ENCODE measurements around the gene EPN3. TPM values are rescaled to one million over a fixed set of nuclear protein-coding genes. Genes with fewer than 3 reads are reported as not detected.
A peak's percentile ranks its signal among the peaks of the same experiment; 100 is the strongest.

Gene EPN3
- total RNA-seq, 1 experiment from 2014 or later, result not detected

DNA sequence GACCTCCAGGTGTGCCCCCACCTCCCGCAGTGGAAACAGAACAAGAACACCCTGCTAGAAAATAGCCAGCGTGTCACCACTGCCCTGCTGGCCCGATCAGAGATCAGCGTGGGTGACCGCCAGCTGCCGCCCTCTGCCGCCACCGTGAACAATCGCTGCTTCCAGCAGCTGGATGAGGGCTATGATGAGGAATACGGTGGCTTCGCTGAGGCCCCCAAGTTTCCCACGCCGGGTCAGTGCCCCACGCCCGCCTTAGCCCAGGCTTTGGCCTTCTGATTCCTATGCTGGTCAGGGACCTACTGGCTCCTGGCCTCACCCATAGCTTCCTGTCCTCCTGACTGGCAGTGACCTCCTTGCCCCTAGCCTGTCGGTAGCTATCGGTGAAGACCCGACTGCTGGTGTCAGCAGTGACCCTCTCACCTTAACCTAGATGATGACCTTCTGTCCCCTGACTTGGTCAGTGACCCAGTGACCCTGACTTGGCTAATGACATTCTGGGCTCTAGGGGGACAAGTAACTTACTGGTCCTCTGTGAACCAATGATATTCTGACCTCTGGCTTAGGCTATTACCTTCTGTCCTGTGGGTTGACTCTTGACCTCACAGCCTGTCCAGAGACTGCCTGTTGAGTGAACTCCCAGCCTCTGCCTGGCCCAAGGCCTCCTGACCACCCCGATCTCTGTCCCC lies 16.9 kb downstream of the EPN3 start:
- DNase-seq (ENCODE audit: low read depth), result no peak

GRCh38 chr17:50549969-50550368 lies 17.4 kb downstream of the EPN3 start:
- no peak for DNase-seq (ENCODE audit: low read depth)

GRCh38 chr17:50550661-50551432 lies 18.3 kb downstream of the EPN3 start:
- DNase-seq (ENCODE audit: low read depth), result peak; percentile 62

DNA sequence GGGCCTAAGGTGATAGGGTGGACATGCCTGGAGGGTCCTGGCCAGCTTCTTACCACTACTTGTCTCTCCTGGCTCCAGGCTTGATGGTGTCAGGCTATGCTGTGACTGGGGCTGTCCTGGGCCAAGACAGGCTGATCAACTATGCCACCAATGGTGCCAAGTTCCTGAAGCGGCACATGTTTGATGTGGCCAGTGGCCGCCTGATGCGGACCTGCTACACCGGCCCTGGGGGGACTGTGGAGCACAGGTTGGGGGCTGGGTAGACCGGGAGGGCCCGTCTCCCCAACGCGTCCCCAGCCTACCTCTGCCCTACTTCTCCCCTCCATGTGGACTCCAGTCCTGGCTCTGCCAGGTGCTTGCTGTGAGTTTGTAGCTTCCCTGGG lies 18.9 kb downstream of the EPN3 start:
- DNase-seq (ENCODE audit: low read depth), result no peak

DNA sequence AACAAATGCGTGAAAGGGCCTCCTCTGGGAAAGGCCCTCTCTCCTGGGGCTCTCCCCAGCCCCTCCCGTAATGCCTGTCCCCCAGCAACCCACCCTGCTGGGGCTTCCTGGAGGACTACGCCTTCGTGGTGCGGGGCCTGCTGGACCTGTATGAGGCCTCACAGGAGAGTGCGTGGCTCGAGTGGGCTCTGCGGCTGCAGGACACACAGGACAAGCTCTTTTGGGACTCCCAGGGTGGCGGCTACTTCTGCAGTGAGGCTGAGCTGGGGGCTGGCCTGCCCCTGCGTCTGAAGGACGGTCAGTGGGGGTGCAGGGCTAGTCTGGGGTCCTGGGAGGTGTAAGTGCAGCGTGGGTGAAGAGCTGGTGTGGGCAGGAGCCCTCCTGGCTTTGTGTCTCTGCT lies 19.3 kb downstream of the EPN3 start:
- DNase-seq (ENCODE audit: low read depth), result no peak

DNA sequence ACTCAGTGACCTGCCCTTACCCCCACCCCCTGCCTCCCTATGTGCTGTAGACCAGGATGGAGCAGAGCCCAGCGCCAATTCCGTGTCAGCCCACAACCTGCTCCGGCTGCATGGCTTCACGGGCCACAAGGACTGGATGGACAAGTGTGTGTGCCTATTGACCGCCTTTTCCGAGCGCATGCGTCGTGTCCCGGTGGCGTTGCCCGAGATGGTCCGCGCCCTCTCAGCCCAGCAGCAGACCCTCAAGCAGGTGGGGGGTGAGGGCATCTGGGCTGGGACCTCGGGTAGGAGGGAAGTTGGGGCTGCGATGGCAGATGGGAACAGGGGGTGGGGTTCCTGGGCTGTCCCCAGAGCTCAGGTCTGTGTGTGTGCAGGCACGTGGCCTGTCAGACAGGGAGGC lies 21.7 kb downstream of the EPN3 start:
- DNase-seq (ENCODE audit: low read depth), result no peak

GRCh38 chr17:50556803-50557202 lies 24.3 kb downstream of the EPN3 start:
- DNase-seq (ENCODE audit: low read depth), result peak; percentile 45

DNA sequence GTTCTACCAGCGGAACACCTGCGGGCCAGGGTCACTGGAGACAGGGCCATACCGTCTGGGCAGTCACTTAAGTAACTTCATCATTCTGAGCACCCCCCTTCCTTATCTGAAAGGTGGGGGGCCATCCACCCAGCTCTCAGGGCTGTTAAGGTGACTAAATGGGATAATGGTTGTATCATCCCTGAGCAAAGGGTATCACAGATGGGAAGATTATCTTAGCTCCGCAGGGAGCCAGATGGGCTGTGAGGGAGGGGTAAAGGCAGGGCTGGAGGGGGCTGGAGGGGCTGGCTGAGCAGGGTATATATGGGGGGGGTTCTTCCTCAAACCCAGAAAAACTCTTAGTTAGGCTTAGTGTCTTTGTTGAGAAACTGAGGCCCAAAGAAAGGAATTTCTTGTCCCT lies 25.1 kb downstream of the EPN3 start:
- no peak for DNase-seq (ENCODE audit: low read depth)

DNA sequence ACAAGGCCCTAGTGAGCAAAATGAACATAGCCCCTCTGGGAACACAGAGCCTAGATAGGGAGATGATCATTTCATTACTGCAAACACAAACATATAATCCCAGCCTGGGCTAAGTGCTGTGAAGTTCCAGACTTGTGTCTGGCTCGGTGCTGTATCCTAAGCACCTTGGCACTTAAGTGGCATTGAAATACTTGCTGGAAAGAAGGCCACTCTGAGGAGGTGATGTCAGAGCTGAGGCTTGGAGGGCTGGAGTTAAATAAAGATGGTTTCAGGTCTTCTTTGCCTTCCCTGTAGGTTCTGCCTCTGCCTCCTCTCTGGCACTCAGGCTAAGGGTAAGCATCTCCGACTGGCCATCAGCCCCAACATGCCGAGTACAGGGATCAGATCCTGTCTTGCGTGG lies 25.6 kb downstream of the EPN3 start:
- DNase-seq (ENCODE audit: low read depth), result no peak

- no peak for DNase-seq (ENCODE audit: low read depth)
Measured at GRCh38 chr17:50558581-50558940, 26.0 kb downstream of the EPN3 start.

DNA sequence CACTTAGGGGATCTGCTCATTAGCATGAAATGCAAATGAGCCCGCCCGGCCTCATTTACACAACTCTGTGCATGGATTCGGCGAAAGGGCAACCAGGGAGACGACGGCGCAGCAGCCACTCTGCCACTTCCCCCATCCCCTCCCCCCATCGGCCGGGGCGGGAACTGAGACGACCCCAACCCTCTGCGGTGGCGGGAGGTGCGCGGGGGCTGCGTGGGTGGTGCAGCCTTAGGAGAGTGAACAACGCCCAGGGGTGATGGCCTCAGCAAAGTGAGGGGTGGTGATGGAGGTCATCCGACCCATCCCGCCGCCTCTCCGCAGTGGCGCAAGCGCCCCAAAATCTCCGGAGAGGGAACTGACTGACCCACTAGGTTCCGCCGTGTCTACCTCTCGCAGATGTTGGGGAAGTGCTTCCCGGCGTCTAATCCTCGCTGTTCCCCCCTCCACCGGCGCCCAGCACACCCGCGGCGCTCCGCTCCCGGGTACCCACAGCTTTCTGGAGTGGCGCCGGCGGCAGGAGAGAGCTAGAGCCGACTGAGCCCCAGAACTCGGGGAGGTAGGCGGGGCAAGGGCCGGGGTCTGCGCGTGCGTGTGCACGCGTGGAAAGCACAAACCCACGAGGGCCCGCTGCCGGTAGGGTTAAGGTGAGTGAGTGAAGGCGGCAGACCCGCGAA lies 26.5 kb downstream of the EPN3 start:
- DNase-seq (ENCODE audit: low read depth), result no peak

- DNase-seq (ENCODE audit: low read depth), result peak; percentile 53
Measured at GRCh38 chr17:50559674-50560184, 27.2 kb downstream of the EPN3 start.

DNA sequence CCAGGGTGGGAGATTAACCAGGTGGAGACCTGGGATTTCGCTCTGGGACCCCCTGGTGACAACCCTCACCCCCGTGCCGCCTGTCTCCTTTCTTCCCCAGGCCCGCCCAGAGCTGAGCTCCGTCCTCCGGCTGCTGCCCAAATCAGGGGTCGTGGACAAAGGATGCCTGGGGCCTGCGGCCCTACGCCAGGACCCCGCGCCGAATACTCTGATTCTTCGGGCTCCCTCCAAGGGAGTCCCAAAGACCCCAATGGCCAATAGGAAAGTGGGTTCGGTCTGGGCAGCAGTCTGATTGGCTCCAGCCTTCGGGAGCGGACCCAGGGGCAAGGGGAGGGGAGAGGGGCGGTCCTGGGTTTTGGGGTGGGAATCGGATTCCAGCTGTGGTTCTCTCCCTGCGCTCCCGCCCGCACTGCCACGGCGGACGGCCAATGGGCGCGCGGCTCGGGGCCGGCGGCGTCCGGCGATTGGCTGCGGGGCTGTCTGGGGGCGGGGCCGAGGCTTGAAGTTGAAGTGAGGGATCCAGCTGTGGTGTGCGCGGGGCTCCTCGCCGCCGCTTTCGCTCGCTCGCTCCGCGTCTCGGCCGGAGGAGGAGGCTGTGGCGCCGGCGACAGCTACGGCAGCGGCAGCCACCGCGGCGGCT lies 27.8 kb downstream of the EPN3 start, which contains the start of gene CACNA1G:
Gene CACNA1G, plus strand, starts transcription at position 531 of the 640 bp plus-strand sequence. CDS start 745 bp downstream, outside the sequence.
- DNase-seq (ENCODE audit: low read depth), result peak; percentile 80

DNA sequence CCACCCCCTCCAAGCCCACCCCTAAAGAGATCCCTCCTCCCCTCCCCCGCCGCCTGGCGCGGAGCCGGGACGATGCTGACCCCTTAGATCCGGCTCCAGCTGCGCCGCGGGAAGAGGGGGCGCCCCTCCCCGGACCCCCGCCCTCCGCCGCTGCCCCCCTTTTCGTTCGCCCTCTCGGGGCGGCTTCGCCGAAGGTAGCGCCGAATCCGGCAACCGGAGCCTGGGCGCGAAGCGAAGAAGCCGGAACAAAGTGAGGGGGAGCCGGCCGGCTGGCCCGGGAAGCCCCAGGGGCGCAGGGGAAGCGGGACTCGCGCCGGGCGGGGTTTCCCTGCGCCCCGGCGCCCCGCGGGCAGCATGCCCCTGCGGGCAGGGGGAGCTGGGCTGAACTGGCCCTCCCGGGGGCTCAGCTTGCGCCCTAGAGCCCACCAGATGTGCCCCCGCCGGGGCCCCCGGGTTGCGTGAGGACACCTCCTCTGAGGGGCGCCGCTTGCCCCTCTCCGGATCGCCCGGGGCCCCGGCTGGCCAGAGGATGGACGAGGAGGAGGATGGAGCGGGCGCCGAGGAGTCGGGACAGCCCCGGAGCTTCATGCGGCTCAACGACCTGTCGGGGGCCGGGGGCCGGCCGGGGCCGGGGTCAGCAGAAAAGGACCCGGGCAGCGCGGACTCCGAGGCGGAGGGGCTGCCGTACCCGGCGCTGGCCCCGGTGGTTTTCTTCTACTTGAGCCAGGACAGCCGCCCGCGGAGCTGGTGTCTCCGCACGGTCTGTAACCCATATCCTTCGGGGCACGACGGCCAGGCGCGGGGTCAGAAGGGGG lies 28.6 kb downstream of the EPN3 start:
- no peak for DNase-seq (ENCODE audit: low read depth)

GRCh38 chr17:50561746-50562141 lies 29.2 kb downstream of the EPN3 start:
- DNase-seq (ENCODE audit: low read depth), result no peak

DNA sequence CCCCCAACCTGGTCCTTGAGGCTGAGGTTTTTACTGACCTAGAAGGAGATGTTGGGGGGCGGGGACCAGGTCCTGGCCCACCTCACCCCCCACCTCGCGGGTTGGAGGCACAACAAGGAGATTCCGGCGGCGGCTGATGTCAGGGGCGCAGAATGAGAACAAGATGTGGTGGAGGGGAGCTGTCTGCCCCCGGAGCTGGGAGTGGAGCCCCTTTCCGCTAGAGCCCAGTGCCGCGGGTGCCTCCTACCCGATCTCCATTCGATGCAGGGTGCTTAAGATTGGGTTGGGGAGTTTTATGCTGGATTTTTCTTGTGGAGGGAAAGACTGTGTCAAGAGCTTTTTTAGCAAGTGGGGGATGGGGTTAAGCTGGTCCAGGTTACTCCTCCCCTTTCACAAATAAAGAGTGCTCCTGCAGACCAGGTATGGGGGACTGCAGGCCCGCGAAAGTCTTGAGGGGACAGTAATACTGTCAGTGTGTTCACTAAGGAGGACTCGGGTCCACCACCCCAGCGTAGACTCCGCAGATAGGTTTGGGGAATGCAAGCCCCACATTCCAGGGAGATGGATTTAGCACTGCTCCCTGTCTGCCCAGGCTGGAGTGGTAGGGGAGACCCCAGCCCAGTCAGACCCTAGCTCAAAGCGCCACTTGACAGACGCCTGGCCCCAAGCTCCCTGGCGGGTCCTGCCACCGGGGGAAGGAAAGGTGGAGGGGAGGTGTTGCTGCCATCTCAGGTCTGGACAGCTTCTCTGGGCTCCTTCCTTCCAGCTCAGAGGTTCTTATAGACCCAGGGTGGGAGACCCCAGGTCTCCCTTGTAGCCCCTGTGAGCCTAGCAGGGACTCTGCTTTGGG lies 29.9 kb downstream of the EPN3 start:
- no peak for DNase-seq (ENCODE audit: low read depth)

- no peak for DNase-seq (ENCODE audit: low read depth)
Measured at GRCh38 chr17:50563092-50563511, 30.6 kb downstream of the EPN3 start.

DNA sequence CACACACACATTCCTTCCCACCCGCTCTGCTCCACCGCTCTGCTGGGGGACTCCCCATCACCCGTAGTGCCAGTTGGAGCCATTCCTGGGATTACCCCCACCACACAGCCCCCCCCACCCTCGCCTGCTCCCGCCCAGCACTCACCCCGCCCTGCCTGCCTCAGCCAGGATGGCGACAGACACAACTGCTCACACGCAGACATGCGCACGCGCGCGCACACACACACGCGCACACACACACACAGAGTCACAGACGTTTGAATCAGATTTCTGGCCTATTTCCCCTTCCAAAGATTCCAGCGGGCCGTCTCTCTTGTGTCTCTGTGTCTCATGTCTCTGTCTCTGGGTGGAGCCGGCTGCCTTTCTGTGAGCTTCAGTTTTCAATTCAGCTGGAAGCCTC lies 32.4 kb downstream of the EPN3 start:
- peak; percentile 45 for DNase-seq (ENCODE audit: low read depth)

DNA sequence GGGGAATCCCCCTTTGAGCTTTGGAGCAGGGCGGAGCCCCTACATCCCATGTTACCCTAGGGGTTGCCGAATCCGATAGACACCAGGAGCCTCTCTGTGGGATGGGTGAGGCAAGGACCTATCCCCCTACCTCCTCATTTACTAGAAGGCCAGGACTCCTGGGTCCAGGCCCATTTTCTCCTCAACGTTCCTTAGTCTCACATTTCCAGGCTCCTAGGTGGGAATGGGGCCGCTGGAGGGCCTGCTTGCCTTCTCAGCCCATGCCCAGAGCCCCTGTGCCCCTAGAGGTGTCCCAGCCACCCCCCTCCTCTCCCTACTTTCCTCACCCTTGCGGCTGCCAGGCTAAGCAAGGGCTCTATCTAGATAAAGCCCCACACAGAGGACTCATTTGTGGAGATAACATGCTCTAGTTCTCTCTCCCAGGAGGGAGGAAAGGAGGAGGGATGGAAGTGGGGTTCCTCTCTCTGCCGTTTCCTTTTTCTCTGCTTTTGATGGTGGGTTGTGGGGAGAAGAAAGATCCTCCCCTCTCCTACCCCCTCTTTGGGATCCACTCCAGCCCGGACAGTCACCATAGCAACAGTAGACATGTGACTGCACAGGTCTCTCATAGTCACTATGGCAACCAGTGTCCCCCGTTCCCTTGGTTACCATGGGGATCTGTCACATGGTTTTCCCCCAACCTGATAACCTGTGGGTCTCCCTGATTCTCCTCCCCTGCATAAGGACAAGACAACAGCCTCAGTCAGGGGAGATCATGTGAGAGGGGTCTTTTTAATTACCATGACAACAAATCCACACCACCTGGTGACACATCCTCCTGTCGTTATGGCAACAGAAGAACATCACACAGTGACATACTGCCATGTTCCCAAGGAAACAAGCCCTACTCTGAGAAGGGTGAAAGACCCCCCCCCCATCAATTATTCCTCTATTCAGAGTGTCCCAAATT lies 33.1 kb downstream of the EPN3 start:
- peak; percentile 22 for DNase-seq (ENCODE audit: low read depth)
